Measurements from ENCODE around the gene FANCB. TPM values are rescaled to one million over a fixed set of nuclear protein-coding genes. Genes with fewer than 3 reads are reported as not detected.
A peak's percentile ranks its signal among the peaks of the same experiment; 100 is the strongest.

Gene FANCB
- total RNA-seq, 2 experiments from 2014 or later: 10.9 to 14.7 TPM

DNA sequence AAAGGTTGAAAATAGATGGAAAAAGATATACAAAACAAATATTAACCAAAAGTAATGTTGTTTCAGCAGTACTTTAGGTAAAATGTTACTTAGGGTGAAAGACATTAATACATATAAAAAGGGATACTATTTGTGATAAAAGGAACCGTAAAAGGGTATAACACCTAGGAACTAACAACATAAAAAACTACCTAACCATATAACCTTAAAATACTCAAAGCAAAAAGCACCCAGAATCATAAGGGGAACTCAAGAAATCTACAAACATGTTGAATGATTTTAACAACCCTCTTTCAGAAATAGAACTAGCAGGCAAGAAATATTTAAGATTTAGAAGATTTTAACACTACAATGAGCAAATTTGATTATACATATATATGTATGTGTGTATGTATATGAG lies 11.8 kb upstream of the FANCB start:
- H3K27me3 Mint-ChIP-seq: no peaks in the 10 kb centered on the region
- peaks cover 3% of the 10 kb centered on the region for H3K4me1 Mint-ChIP-seq
- ChIA-PET POLR2A (no interaction called here), CTCF (no interaction called here)
- no peak overlapping the region for H3K27ac Mint-ChIP-seq
- no peak for DNase-seq
- no peaks in the 10 kb centered on the region for H3K9me3 Mint-ChIP-seq
- H3K4me3 Mint-ChIP-seq: no peak overlapping the region
- H3K36me3 Mint-ChIP-seq (ENCODE audit: low read depth): peaks cover 4% of the 10 kb centered on the region

DNA sequence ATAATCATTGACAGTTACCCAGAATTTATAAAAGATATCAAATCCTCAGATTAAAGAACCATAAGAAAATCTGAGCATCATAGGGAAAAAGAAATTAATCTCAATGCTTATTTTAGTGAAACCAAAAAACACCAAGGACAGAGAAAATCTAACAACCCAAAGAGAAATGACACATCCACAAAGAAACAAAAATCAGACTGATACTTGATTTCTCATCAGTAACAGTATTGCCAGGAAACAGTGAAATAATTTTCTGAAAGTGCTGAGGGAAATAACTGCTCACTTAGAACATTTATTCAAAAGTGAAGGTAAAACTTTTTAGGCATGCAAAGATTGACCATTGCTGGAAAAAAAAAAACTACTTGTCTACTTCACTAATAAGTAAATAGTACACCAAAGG lies 11.0 kb upstream of the FANCB start:
- Mint-ChIP-seq H3K27ac (no peak overlapping the region), H3K36me3 (ENCODE audit: low read depth) (peaks cover 4% of the 10 kb centered on the region)
- POLR2A ChIA-PET: no interaction called here

GRCh38 chrX:14875624-14876023 lies 2.8 kb upstream of the FANCB start:
- H3K4me3 Mint-ChIP-seq: no peak overlapping the region
- H3K27me3 Mint-ChIP-seq: no peaks in the 10 kb centered on the region
- DNase-seq: no peak
- ChIA-PET CTCF (no interaction called here), POLR2A (no interaction called here)
- no peak overlapping the region for H3K27ac Mint-ChIP-seq
- peaks cover 28% of the 10 kb centered on the region for H3K4me1 Mint-ChIP-seq
- H3K36me3 Mint-ChIP-seq (ENCODE audit: low read depth): peaks cover 12% of the 10 kb centered on the region
- no peaks in the 10 kb centered on the region for H3K9me3 Mint-ChIP-seq

More for the DNA sequence above, 11.0 kb upstream of the FANCB start:
- peaks cover 6% of the 10 kb centered on the region for H3K4me1 Mint-ChIP-seq
- no peak for DNase-seq
- no peak overlapping the region for H3K4me3 Mint-ChIP-seq
- no peaks in the 10 kb centered on the region for H3K27me3 Mint-ChIP-seq
- CTCF ChIA-PET: no interaction called here
- H3K9me3 Mint-ChIP-seq: no peaks in the 10 kb centered on the region

GRCh38 chrX:14873676-14874049 lies 794 bp upstream of the FANCB start:
- no peaks in the 10 kb centered on the region for H3K9me3 Mint-ChIP-seq
- H3K27ac Mint-ChIP-seq: peak overlapping the region; percentile 92
- DNase-seq: no peak
- CTCF ChIA-PET: no interaction called here
- no peaks in the 10 kb centered on the region for H3K27me3 Mint-ChIP-seq
- peaks cover 13% of the 10 kb centered on the region for H3K36me3 Mint-ChIP-seq (ENCODE audit: low read depth)
- POLR2A ChIA-PET: no interaction called here
- H3K4me1 Mint-ChIP-seq: peaks cover 32% of the 10 kb centered on the region
- peak overlapping the region; percentile 81 for H3K4me3 Mint-ChIP-seq

GRCh38 chrX:14872355-14872754 lies 514 bp downstream of the FANCB start:
- Mint-ChIP-seq H3K4me3 (peak overlapping the region; percentile 81), H3K4me1 (peaks cover 32% of the 10 kb centered on the region), H3K27ac (peak overlapping the region; percentile 92), H3K9me3 (peaks cover 2% of the 10 kb centered on the region), H3K36me3 (ENCODE audit: low read depth) (peaks cover 22% of the 10 kb centered on the region), H3K27me3 (no peaks in the 10 kb centered on the region)
- POLR2A ChIA-PET: no interaction called here
- DNase-seq: no peak
- CTCF ChIA-PET: no interaction called here

- POLR2A ChIA-PET: no interaction called here
- peak overlapping the region; percentile 19 for H3K27ac Mint-ChIP-seq
- H3K9me3 Mint-ChIP-seq: peaks cover 2% of the 10 kb centered on the region
- CTCF ChIA-PET: interaction anchor here (0.6 kb wide), 1 partner anchor 1648 kb away, joined by 4 read pairs; no protein-coding TSS in a partner anchor
- peaks cover 32% of the 10 kb centered on the region for H3K4me1 Mint-ChIP-seq
- no peak for DNase-seq
- peaks cover 23% of the 10 kb centered on the region for H3K36me3 Mint-ChIP-seq (ENCODE audit: low read depth)
- H3K4me3 Mint-ChIP-seq: peak overlapping the region; percentile 81
- H3K27me3 Mint-ChIP-seq: no peaks in the 10 kb centered on the region
Measured at GRCh38 chrX:14871767-14872166, 1.1 kb downstream of the FANCB start.

DNA sequence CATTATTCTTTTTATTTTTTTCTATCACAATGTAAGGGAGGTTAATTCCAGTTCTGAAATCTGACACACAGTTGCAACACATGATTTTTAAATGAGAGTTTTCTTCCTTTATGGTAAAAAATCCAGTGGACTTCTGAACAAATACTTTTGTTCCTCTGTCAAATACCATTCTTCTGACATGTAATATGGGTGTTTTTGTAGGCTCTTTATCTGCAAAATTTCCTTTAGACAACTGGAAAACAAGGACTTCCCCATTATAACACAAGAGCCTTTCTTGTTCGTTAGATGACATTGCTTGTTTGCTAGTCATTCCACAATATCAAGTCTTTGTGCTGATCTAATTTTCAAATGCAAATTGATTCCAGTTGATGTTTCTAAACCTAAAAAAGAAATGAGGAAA lies 7.7 kb downstream of the FANCB start:
- ChIA-PET POLR2A (no interaction called here), CTCF (no interaction called here)
- H3K4me1 Mint-ChIP-seq: peaks cover 6% of the 10 kb centered on the region
- no peaks in the 10 kb centered on the region for H3K27me3 Mint-ChIP-seq
- peaks cover 2% of the 10 kb centered on the region for H3K9me3 Mint-ChIP-seq
- H3K36me3 Mint-ChIP-seq (ENCODE audit: low read depth): peaks cover 29% of the 10 kb centered on the region
- H3K4me3 Mint-ChIP-seq: no peak overlapping the region
- no peak overlapping the region for H3K27ac Mint-ChIP-seq
- DNase-seq: no peak

DNA sequence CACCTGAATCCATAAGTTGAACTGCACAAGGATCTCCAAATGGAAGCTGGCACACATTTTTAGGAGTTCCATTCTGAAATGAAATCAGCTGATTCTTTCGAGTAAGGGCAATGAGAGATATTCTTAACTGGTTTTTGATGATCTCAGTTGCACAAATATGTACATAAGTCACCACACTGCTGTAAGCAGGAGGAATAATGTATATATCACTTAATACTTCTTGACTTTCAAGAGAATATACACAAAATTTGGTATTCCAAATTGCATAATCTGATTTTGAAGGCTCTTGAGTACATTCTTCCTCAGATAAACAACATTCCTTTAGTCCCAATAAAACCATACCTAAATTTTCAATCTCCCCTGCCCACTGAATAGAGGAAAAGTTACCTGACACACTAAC lies 8.2 kb downstream of the FANCB start:
- Mint-ChIP-seq H3K36me3 (ENCODE audit: low read depth) (peaks cover 29% of the 10 kb centered on the region), H3K4me3 (no peak overlapping the region), H3K9me3 (peaks cover 2% of the 10 kb centered on the region), H3K4me1 (peaks cover 3% of the 10 kb centered on the region), H3K27me3 (no peaks in the 10 kb centered on the region), H3K27ac (no peak overlapping the region)
- ChIA-PET CTCF (no interaction called here), POLR2A (no interaction called here)
- no peak for DNase-seq

DNA sequence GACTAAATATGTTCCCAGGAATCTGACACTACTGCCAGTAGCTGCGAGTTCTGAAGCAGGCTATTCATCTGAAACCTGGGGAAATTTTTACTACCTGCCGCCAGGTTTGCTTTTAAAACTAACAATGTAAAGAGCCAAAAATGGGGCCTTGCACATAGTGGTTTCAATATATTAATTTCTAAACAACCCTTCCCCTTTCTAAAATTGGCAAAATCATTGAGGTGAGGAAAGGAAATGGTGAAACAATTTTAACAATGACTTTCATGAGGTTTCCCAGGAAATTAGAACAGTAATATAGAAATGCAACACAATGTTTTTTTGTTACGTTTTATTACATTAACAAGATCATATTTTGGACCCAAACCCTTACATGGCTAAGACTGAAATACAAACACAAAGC lies 21.3 kb downstream of the FANCB start:
- Mint-ChIP-seq H3K36me3 (ENCODE audit: low read depth) (peaks cover 17% of the 10 kb centered on the region), H3K4me1 (peaks cover 2% of the 10 kb centered on the region), H3K27me3 (no peaks in the 10 kb centered on the region), H3K4me3 (no peak overlapping the region), H3K27ac (no peak overlapping the region), H3K9me3 (no peaks in the 10 kb centered on the region)
- DNase-seq: no peak
- ChIA-PET POLR2A (no interaction called here), CTCF (interaction anchor here (0.6 kb wide), 1 partner anchor 18 kb away, joined by 4 read pairs; no protein-coding TSS in a partner anchor)

DNA sequence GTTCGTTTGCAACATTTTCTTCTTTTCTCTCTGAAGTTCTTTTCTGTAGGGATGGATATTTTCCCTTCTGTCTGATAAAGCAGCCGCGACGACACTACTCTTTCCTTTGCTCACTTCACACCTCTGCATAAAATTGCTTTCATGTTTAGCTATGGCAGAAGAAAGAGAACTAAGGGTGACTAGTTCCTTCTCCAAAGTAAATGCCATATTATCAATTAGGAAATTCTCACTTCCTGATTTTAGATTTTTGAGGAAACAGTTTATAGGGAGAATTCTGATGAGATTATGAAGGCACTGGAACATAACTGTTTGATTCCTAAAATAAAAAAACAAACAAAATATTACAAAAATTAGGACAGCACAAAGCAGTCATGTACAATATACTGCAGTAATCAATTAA lies 29.2 kb downstream of the FANCB start:
- no peak overlapping the region for H3K27ac Mint-ChIP-seq
- no peak for DNase-seq
- H3K27me3 Mint-ChIP-seq: no peaks in the 10 kb centered on the region
- CTCF ChIA-PET: no interaction called here
- peaks cover 2% of the 10 kb centered on the region for H3K4me1 Mint-ChIP-seq
- POLR2A ChIA-PET: no interaction called here
- H3K4me3 Mint-ChIP-seq: no peak overlapping the region
- no peaks in the 10 kb centered on the region for H3K9me3 Mint-ChIP-seq
- peaks cover 19% of the 10 kb centered on the region for H3K36me3 Mint-ChIP-seq (ENCODE audit: low read depth)

GRCh38 chrX:14837155-14837554 lies 35.7 kb downstream of the FANCB start:
- Mint-ChIP-seq H3K27ac (no peak overlapping the region), H3K9me3 (no peaks in the 10 kb centered on the region), H3K4me3 (no peak overlapping the region), H3K36me3 (ENCODE audit: low read depth) (peaks cover 34% of the 10 kb centered on the region), H3K27me3 (no peaks in the 10 kb centered on the region), H3K4me1 (no peaks in the 10 kb centered on the region)
- CTCF ChIA-PET: no interaction called here
- POLR2A ChIA-PET: no interaction called here
- DNase-seq: no peak

- CTCF ChIA-PET: no interaction called here
- POLR2A ChIA-PET: no interaction called here
- H3K36me3 Mint-ChIP-seq (ENCODE audit: low read depth): peaks cover 24% of the 10 kb centered on the region
- no peak overlapping the region for H3K27ac Mint-ChIP-seq
- H3K9me3 Mint-ChIP-seq: no peaks in the 10 kb centered on the region
- DNase-seq: no peak
- H3K4me3 Mint-ChIP-seq: no peak overlapping the region
- H3K4me1 Mint-ChIP-seq: no peaks in the 10 kb centered on the region
- no peaks in the 10 kb centered on the region for H3K27me3 Mint-ChIP-seq
Measured at GRCh38 chrX:14832586-14832985, 40.3 kb downstream of the FANCB start.

DNA sequence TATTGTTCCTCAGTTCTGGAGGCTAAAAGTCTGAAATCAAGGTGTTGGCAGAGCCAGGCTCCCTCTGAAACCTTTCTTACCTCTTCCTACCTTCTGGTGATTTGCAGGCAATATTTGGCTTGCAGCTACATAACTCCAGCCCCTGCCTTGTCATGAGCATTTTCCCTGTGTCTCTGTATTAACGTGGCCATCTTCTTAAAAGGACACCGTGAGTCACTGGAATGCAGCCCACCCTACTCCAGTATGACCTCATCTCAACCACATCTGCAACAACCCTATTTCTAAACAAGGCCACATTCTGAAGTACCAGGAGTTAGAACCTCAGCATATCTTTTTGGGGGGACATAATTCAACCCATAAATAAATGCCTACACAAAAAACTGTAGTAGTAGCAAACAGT lies 40.7 kb downstream of the FANCB start:
- Mint-ChIP-seq H3K9me3 (no peaks in the 10 kb centered on the region), H3K27ac (no peak overlapping the region), H3K4me3 (no peak overlapping the region), H3K27me3 (no peaks in the 10 kb centered on the region), H3K4me1 (no peaks in the 10 kb centered on the region), H3K36me3 (ENCODE audit: low read depth) (peaks cover 22% of the 10 kb centered on the region)
- ChIA-PET POLR2A (no interaction called here), CTCF (no interaction called here)
- no peak for DNase-seq

DNA sequence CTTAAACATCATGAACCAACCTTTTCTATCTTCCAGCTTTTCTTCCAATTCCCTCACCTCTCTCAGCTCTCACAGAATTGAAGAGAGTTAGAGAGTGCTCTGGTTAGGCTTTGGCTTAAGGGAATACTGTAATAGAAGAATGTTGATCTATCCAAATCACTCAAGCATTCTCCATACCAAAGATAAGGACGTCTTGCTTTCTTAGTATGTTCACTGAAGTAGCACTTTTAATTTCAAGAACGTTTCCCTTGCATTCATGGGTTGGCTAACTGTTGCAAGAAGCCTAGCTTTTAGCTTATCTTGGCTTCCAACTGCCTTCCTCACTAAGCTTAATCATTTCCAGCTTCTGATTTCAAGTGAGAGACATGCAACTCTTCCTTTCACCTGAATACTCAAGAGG lies 43.2 kb downstream of the FANCB start:
- ChIA-PET CTCF (no interaction called here), POLR2A (no interaction called here)
- H3K9me3 Mint-ChIP-seq: no peaks in the 10 kb centered on the region
- H3K4me3 Mint-ChIP-seq: no peak overlapping the region
- no peak overlapping the region for H3K27ac Mint-ChIP-seq
- peaks cover 5% of the 10 kb centered on the region for H3K36me3 Mint-ChIP-seq (ENCODE audit: low read depth)
- no peaks in the 10 kb centered on the region for H3K4me1 Mint-ChIP-seq
- DNase-seq: no peak
- no peaks in the 10 kb centered on the region for H3K27me3 Mint-ChIP-seq

- Mint-ChIP-seq H3K4me1 (no peaks in the 10 kb centered on the region), H3K27ac (no peak overlapping the region), H3K9me3 (no peaks in the 10 kb centered on the region), H3K27me3 (no peaks in the 10 kb centered on the region), H3K36me3 (ENCODE audit: low read depth) (no peaks in the 10 kb centered on the region), H3K4me3 (no peak overlapping the region)
- CTCF ChIA-PET: no interaction called here
- DNase-seq: no peak
- POLR2A ChIA-PET: no interaction called here
Measured at GRCh38 chrX:14826319-14826718, 46.5 kb downstream of the FANCB start.

All from activated CD4-positive, alpha-beta T cell treated with anti-CD3 and anti-CD28 coated beads, Interleukin-2, amount 10 ng/mL, durations not matched to agents 7 days and 5 days (primary cell).